ENCODE data around the gene SLC9A9. TPM values are rescaled to one million over a fixed set of nuclear protein-coding genes. Genes with fewer than 3 reads are reported as not detected.
A peak's percentile ranks its signal among the peaks of the same experiment; 100 is the strongest.

Gene SLC9A9
- total RNA-seq, 2 donors from 2014 or later: 1.3 to 3.7 TPM

DNA sequence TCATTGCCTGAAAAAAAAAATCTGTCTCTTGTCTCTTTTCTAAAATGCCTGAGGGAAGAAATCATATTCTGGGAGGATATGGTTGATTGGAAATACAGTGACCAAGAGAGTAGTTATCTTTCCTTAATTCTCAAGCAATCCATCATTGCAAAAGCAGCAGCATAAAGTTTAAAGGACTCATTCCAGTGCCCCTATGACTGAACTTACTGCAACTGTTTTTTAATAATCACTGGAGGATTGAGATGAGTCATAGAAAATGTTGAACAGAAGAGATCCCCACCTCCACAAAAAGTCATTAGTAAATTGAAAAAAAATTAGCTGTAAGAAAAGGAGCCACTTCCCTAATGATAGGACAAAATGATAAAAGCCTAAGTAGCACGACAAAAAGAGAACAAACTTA lies 121.5 kb downstream of the SLC9A9 start:
- no CpG with 5 or more reads among the region's 1 CpG for WGBS, 2 experiments (ENCODE audit: insufficient coverage in 1 of 2, insufficient read length in 1 of 2)
- Mint-ChIP-seq H3K4me3 (no peak overlapping the region), H3K36me3 (ENCODE audit: low read depth) (no peaks in the 10 kb centered on the region), H3K27me3 (ENCODE audit: insufficient read depth) (no peaks in the 10 kb centered on the region), H3K27ac (no peak overlapping the region), H3K9me3 (no peaks in the 10 kb centered on the region), H3K4me1 (no peaks in the 10 kb centered on the region)
- TF ChIP-seq, protein P1, sequence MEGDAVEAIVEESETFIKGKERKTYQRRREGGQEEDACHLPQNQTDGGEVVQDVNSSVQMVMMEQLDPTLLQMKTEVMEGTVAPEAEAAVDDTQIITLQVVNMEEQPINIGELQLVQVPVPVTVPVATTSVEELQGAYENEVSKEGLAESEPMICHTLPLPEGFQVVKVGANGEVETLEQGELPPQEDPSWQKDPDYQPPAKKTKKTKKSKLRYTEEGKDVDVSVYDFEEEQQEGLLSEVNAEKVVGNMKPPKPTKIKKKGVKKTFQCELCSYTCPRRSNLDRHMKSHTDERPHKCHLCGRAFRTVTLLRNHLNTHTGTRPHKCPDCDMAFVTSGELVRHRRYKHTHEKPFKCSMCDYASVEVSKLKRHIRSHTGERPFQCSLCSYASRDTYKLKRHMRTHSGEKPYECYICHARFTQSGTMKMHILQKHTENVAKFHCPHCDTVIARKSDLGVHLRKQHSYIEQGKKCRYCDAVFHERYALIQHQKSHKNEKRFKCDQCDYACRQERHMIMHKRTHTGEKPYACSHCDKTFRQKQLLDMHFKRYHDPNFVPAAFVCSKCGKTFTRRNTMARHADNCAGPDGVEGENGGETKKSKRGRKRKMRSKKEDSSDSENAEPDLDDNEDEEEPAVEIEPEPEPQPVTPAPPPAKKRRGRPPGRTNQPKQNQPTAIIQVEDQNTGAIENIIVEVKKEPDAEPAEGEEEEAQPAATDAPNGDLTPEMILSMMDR (conservative IDR thresholded peaks at IDR 0.05): no peak
- Histone ChIP-seq H3K9me3 (ENCODE audit: control insufficient read depth, low read length) (no peaks in the 10 kb centered on the region), H3K9ac (ENCODE audit: extremely low read depth, low read length, poor library complexity, severe bottlenecking) (no peak overlapping the region), H3K27ac (ENCODE audit: low read depth, low read length) (no peak overlapping the region), H3K4me3 (ENCODE audit: low read length) (no peak overlapping the region), H3K36me3 (ENCODE audit: control insufficient read depth, insufficient read depth, low read length) (no peaks in the 10 kb centered on the region), H3K4me1 (ENCODE audit: control insufficient read depth, insufficient read depth, low read length) (no peaks in the 10 kb centered on the region), H3K27me3 (ENCODE audit: control insufficient read depth, insufficient read depth, low read length, poor library complexity, severe bottlenecking) (no peaks in the 10 kb centered on the region)
- no peak for DNase-seq

DNA sequence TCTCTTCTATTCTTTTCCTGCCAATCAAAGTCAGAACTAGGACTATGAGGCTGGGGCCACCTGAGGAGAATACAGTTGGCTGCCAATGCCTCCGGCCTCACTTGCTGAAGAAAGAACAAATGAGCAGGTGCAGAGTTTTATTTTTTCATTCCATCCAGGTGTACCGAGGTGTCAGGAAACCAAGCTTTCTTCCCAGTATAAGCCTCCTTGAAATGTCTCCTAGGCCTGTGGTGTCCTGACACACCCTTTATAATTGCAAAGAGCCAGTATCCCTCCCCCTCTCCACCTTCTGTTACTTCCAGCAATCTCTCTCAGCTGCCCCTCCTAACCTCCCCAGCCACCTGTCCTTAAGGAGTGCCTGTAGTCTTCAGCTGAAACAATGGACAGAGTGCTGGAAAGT lies 127.9 kb downstream of the SLC9A9 start:
- no peaks in the 10 kb centered on the region for H3K36me3 Mint-ChIP-seq (ENCODE audit: low read depth)
- Histone ChIP-seq H3K27me3 (ENCODE audit: control insufficient read depth, insufficient read depth, low read length, poor library complexity, severe bottlenecking) (no peaks in the 10 kb centered on the region), H3K9me3 (ENCODE audit: control insufficient read depth, low read length) (no peaks in the 10 kb centered on the region), H3K27ac (ENCODE audit: low read depth, low read length) (no peak overlapping the region), H3K9ac (ENCODE audit: extremely low read depth, low read length, poor library complexity, severe bottlenecking) (no peak overlapping the region), H3K4me3 (ENCODE audit: low read length) (no peak overlapping the region), H3K36me3 (ENCODE audit: control insufficient read depth, insufficient read depth, low read length) (no peaks in the 10 kb centered on the region), H3K4me1 (ENCODE audit: control insufficient read depth, insufficient read depth, low read length) (no peaks in the 10 kb centered on the region)
- WGBS, 2 experiments (ENCODE audit: insufficient coverage in 1 of 2, insufficient read length in 1 of 2): 89 to 98% methylated on average over 2 of the region's 2 CpGs
- no peaks in the 10 kb centered on the region for H3K27me3 Mint-ChIP-seq (ENCODE audit: insufficient read depth)
- no peak for DNase-seq
- H3K4me3 Mint-ChIP-seq: no peak overlapping the region
- peaks cover 10% of the 10 kb centered on the region for H3K4me1 Mint-ChIP-seq
- H3K9me3 Mint-ChIP-seq: no peaks in the 10 kb centered on the region
- H3K27ac Mint-ChIP-seq: no peak overlapping the region
- TF ChIP-seq, protein P1 (conservative IDR thresholded peaks at IDR 0.05): no peak

DNA sequence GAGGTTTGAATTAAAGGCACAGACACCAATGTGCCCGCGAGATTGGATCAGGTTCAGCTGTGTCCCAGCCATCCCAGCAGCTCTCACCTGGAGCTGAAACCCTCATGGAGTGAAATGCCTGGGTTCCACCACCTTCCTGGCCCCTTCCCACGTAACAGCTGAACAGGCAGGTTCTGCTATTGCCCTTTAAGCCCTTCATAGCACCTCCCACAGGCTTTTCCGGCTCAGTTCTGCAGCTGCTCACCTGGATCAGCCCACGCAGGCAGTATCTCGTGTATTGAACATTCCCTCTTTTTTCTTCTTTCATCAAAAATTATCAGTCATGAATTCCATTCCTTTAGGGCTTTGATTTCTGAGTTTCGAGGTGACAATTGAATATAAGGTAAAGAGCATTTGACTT lies 129.8 kb downstream of the SLC9A9 start:
- Histone ChIP-seq H3K9ac (ENCODE audit: extremely low read depth, low read length, poor library complexity, severe bottlenecking) (no peak overlapping the region), H3K27me3 (ENCODE audit: control insufficient read depth, insufficient read depth, low read length, poor library complexity, severe bottlenecking) (no peaks in the 10 kb centered on the region), H3K4me1 (ENCODE audit: control insufficient read depth, insufficient read depth, low read length) (no peaks in the 10 kb centered on the region), H3K9me3 (ENCODE audit: control insufficient read depth, low read length) (no peaks in the 10 kb centered on the region), H3K27ac (ENCODE audit: low read depth, low read length) (no peak overlapping the region), H3K36me3 (ENCODE audit: control insufficient read depth, insufficient read depth, low read length) (no peaks in the 10 kb centered on the region), H3K4me3 (ENCODE audit: low read length) (no peak overlapping the region)
- H3K27me3 Mint-ChIP-seq (ENCODE audit: insufficient read depth): no peaks in the 10 kb centered on the region
- no peaks in the 10 kb centered on the region for H3K36me3 Mint-ChIP-seq (ENCODE audit: low read depth)
- peak; percentile 54 for DNase-seq
- no peaks in the 10 kb centered on the region for H3K9me3 Mint-ChIP-seq
- TF ChIP-seq, protein P1 (conservative IDR thresholded peaks at IDR 0.05): no peak
- no peak overlapping the region for H3K4me3 Mint-ChIP-seq
- no peak overlapping the region for H3K27ac Mint-ChIP-seq
- peaks cover 10% of the 10 kb centered on the region for H3K4me1 Mint-ChIP-seq
- WGBS, 2 experiments (ENCODE audit: insufficient coverage in 1 of 2, insufficient read length in 1 of 2): 74 to 92% methylated on average over 5 to 7 of the region's 7 CpGs
